Liver (tissue), 3 donors: ENCODE measurements around the gene STT3B.

Experiments
- EGR1 ChIP-seq, 2 donors: IDR thresholded peaks; 2 replicates each; pipeline ENCODE4 v1.6.1; 2016 to 2018; ENCODE audit warnings: antibody characterized with exemption in 2 of 2, low read depth in 2 of 2
- FOXA1 ChIP-seq: IDR thresholded peaks from 2 replicates; pipeline ENCODE4 v1.6.1; 2016; ENCODE audit warnings: antibody characterized with exemption
- GABPA ChIP-seq, 2 donors: IDR thresholded peaks in 1 of 2; conservative IDR thresholded peaks in 1 of 2; 2 replicates each; pipeline ENCODE4 v1.6.1; 2016; ENCODE audit warnings: antibody characterized with exemption in 2 of 2, mild to moderate bottlenecking in 1 of 2, moderate library complexity in 1 of 2
- HNF4G ChIP-seq: IDR thresholded peaks from 2 replicates; pipeline ENCODE4 v1.6.1; 2016; ENCODE audit warnings: antibody characterized with exemption
- JUND ChIP-seq, 2 donors: IDR thresholded peaks; 2 replicates each; pipeline ENCODE4 v1.6.1; 2016; ENCODE audit warnings: antibody characterized with exemption in 2 of 2
- RAD21 ChIP-seq, 2 donors: IDR thresholded peaks; 2 replicates each; pipeline ENCODE4 v1.6.1; 2016; ENCODE audit warnings: antibody characterized with exemption in 2 of 2, mild to moderate bottlenecking in 2 of 2
- TAF1 ChIP-seq: conservative IDR thresholded peaks from 2 replicates; pipeline ENCODE4 v1.6.1; 2016; ENCODE audit warnings: antibody characterized with exemption, mild to moderate bottlenecking
- YY1 ChIP-seq: IDR thresholded peaks from 2 replicates; pipeline ENCODE4 v1.6.1; 2016; ENCODE audit warnings: antibody characterized with exemption, mild to moderate bottlenecking
- TF ChIP-seq, protein P1 (sequence below): fragments of 150-350 bp; IDR thresholded peaks from 2 replicates; pipeline ENCODE4 v1.5.1; 2017; ENCODE audit warnings: improper control_type of control experiment, low read depth, low read length; ENCODE audit not compliant: missing input control
- TF ChIP-seq, protein P2 (sequence below): IDR thresholded peaks from 2 replicates; pipeline ENCODE4 v1.6.1; 2016; ENCODE audit warnings: antibody characterized with exemption
- TF ChIP-seq, protein P3 (sequence below): IDR thresholded peaks from 2 replicates; pipeline ENCODE4 v1.6.1; 2016; ENCODE audit warnings: antibody characterized with exemption
- TF ChIP-seq, protein P4 (sequence below): IDR thresholded peaks from 2 replicates; pipeline ENCODE4 v1.6.1; 2016; ENCODE audit warnings: antibody characterized with exemption
- TF ChIP-seq, protein P5 (sequence below): IDR thresholded peaks from 2 replicates; pipeline ENCODE4 v1.6.1; 2016; ENCODE audit warnings: antibody characterized with exemption, mild to moderate bottlenecking
- donor health status: healthy.
- donor health status: healthy.

DNA sequence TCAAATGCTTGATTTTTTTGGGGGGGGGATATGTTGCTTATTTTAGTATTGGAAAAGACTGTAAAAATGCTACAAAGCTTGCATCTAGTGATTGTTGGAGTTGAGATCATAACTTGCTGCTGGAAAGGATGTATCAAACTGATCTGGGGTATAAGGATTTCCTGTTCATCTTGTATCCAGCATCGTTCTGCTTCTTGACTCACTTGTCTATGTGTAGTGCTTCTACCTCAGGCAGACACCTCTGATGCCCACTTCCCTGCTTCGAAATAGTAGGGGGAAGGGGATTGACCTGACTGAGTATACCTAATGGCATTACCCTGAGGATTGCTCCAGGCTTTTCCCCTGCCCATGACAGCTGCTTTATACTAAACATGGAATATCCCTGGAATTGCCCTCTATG lies 42.7 kb downstream of the STT3B start:
- no peak for TF ChIP-seq RAD21 (IDR thresholded peaks at IDR 0.05)
- TF ChIP-seq, protein P1, sequence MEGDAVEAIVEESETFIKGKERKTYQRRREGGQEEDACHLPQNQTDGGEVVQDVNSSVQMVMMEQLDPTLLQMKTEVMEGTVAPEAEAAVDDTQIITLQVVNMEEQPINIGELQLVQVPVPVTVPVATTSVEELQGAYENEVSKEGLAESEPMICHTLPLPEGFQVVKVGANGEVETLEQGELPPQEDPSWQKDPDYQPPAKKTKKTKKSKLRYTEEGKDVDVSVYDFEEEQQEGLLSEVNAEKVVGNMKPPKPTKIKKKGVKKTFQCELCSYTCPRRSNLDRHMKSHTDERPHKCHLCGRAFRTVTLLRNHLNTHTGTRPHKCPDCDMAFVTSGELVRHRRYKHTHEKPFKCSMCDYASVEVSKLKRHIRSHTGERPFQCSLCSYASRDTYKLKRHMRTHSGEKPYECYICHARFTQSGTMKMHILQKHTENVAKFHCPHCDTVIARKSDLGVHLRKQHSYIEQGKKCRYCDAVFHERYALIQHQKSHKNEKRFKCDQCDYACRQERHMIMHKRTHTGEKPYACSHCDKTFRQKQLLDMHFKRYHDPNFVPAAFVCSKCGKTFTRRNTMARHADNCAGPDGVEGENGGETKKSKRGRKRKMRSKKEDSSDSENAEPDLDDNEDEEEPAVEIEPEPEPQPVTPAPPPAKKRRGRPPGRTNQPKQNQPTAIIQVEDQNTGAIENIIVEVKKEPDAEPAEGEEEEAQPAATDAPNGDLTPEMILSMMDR = no peak
- TF ChIP-seq YY1 = no peak
- TF ChIP-seq, protein P2, sequence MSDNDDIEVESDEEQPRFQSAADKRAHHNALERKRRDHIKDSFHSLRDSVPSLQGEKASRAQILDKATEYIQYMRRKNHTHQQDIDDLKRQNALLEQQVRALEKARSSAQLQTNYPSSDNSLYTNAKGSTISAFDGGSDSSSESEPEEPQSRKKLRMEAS = no peak
- TF ChIP-seq, protein P3, sequence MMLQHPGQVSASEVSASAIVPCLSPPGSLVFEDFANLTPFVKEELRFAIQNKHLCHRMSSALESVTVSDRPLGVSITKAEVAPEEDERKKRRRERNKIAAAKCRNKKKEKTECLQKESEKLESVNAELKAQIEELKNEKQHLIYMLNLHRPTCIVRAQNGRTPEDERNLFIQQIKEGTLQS = no peak
- TF ChIP-seq, protein P4, sequence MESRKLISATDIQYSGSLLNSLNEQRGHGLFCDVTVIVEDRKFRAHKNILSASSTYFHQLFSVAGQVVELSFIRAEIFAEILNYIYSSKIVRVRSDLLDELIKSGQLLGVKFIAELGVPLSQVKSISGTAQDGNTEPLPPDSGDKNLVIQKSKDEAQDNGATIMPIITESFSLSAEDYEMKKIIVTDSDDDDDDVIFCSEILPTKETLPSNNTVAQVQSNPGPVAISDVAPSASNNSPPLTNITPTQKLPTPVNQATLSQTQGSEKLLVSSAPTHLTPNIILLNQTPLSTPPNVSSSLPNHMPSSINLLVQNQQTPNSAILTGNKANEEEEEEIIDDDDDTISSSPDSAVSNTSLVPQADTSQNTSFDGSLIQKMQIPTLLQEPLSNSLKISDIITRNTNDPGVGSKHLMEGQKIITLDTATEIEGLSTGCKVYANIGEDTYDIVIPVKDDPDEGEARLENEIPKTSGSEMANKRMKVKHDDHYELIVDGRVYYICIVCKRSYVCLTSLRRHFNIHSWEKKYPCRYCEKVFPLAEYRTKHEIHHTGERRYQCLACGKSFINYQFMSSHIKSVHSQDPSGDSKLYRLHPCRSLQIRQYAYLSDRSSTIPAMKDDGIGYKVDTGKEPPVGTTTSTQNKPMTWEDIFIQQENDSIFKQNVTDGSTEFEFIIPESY = no peak
- TF ChIP-seq GABPA (IDR thresholded peaks at IDR 0.05 in 1 of 2, conservative IDR thresholded peaks at IDR 0.05 in 1 of 2) = no peak
- TF ChIP-seq, protein P5, sequence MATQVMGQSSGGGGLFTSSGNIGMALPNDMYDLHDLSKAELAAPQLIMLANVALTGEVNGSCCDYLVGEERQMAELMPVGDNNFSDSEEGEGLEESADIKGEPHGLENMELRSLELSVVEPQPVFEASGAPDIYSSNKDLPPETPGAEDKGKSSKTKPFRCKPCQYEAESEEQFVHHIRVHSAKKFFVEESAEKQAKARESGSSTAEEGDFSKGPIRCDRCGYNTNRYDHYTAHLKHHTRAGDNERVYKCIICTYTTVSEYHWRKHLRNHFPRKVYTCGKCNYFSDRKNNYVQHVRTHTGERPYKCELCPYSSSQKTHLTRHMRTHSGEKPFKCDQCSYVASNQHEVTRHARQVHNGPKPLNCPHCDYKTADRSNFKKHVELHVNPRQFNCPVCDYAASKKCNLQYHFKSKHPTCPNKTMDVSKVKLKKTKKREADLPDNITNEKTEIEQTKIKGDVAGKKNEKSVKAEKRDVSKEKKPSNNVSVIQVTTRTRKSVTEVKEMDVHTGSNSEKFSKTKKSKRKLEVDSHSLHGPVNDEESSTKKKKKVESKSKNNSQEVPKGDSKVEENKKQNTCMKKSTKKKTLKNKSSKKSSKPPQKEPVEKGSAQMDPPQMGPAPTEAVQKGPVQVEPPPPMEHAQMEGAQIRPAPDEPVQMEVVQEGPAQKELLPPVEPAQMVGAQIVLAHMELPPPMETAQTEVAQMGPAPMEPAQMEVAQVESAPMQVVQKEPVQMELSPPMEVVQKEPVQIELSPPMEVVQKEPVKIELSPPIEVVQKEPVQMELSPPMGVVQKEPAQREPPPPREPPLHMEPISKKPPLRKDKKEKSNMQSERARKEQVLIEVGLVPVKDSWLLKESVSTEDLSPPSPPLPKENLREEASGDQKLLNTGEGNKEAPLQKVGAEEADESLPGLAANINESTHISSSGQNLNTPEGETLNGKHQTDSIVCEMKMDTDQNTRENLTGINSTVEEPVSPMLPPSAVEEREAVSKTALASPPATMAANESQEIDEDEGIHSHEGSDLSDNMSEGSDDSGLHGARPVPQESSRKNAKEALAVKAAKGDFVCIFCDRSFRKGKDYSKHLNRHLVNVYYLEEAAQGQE = no peak
- TF ChIP-seq JUND (IDR thresholded peaks at IDR 0.05) = no peak
- TF ChIP-seq TAF1 = no peak
- TF ChIP-seq FOXA1 = no peak
- TF ChIP-seq EGR1 (IDR thresholded peaks at IDR 0.05; ENCODE audit: low read depth in 2 of 2) = no peak
- no peak for TF ChIP-seq HNF4G
